GM12801 (cell line): ENCODE results near the gene KPNA6.

Source experiments
- TF ChIP-seq, protein P1 (sequence below): IDR thresholded peaks from one replicate; pipeline ENCODE4 v1.5.1; 2011; ENCODE audit warnings: control low read depth; ENCODE audit not compliant: insufficient read length; ENCODE audit errors: extremely low read depth

KPNA6 gene

DNA sequence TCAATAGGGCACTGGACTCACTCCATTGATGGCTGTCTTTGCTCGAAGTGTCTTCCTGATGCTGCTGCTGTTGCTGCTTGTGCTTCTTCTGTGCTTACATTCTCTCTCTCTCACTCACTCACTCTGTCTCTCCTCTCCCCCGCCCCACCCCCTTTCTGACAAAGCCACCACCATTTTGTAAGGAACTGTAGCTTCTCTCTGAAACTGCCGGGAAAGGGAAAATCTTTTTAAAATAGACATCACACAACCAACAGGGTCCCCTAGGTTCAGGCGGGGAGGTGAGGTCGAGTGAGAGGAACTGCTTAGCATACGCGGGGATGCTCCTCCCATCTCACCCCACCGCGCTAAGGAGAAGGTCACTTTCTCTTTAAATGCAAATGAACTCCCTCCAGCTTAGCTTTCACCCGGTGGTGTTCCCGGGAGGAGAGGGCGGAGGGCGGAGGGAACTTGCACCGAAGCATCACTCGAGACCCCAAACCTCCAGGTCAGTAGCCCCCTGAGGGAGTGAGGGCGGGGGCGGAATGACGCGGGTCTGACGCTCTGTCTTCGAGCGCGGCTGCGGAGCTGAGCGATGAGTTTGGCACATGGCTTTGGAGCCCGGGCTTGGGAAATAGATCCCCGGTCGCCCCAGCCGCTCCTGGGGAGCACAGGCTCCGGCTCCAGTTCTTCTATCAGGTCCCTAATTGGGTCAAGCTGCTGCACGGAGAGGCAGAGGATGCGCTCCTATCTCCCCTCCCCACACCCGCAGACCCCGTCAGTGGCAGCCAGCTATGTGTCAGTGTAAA lies 92.6 kb downstream of the KPNA6 start, which contains the start of gene CCDC28B:
Gene CCDC28B, plus strand, starts transcription at position 370 of the 785 bp plus-strand sequence. CDS start 1,341 bp downstream, outside the sequence.
- TF ChIP-seq, protein P1, sequence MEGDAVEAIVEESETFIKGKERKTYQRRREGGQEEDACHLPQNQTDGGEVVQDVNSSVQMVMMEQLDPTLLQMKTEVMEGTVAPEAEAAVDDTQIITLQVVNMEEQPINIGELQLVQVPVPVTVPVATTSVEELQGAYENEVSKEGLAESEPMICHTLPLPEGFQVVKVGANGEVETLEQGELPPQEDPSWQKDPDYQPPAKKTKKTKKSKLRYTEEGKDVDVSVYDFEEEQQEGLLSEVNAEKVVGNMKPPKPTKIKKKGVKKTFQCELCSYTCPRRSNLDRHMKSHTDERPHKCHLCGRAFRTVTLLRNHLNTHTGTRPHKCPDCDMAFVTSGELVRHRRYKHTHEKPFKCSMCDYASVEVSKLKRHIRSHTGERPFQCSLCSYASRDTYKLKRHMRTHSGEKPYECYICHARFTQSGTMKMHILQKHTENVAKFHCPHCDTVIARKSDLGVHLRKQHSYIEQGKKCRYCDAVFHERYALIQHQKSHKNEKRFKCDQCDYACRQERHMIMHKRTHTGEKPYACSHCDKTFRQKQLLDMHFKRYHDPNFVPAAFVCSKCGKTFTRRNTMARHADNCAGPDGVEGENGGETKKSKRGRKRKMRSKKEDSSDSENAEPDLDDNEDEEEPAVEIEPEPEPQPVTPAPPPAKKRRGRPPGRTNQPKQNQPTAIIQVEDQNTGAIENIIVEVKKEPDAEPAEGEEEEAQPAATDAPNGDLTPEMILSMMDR, result no peak

DNA sequence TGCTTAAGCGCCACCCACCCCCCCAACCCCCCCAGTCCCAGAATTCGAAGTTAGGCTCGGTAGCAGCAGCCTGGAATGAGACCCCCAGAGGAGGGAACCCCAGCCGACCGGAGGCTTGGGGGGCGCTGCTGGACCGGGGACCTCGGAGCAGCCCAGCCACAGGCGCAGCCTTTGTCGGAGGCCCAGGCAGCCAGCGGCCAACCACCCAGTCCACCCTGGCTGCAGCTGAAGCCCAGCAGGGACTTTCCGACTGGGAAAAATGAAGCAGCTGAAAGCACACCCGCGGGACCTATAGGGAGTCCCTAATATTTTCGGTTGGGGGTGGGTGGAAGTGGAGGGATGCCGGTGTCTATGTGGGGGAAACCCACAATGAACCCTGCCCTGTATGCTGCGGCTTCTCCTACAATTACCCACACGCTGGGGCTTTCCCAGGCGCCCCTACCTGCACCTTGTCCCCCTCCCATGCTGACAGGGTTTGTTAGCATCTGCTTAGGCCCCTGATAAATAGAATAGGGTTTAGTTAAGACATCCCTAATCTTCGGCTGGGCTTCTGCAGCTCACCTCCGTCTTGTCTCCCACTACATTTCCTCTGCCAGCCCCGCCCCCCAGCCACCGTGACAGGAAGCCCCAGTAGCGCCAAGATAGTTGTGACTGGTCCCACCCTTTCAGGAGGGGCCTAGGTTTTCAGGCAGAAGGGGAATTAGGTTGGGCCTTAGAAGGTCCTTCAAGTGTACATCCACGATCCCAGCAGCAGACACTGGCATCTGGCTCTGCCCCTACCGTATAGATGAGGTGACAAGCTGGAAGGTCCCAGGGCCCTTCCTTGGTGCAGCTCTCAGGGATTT lies 93.4 kb downstream of the KPNA6 start:
- TF ChIP-seq, protein P1, result no peak

DNA sequence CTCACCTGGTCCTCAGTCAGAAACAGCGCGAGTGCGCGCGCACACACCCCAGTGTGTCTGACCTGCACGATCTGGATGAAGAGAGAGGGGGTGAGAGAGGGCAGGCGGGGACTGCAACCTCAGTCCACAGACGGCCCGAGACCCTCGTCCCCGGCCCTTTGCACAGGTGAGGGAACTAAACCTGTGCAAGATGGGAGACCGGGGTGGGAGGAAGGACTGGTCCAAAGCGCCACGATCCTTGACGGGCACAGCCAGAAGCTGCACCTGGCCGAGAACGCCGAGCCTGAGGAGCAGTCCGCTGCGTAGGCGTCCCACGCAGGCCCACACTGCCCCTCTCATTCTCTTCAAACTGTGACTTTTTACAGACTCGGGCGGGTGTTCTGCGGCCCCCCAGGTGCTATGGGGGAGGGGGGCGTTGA lies 97.1 kb downstream of the KPNA6 start:
- TF ChIP-seq, protein P1, result no peak

- TF ChIP-seq, protein P1, result no peak
These were observed 97.8 kb downstream of the KPNA6 start, which contains the start of gene IQCC for GRCh38 chr1:32205401-32206370. IQCC (plus strand) TSS chr1:32205671; CDS start chr1:32205682, 11 bp downstream.

GRCh38 chr1:32208469-32208868 lies 100.6 kb downstream of the KPNA6 start:
- TF ChIP-seq, protein P1, result no peak

DNA sequence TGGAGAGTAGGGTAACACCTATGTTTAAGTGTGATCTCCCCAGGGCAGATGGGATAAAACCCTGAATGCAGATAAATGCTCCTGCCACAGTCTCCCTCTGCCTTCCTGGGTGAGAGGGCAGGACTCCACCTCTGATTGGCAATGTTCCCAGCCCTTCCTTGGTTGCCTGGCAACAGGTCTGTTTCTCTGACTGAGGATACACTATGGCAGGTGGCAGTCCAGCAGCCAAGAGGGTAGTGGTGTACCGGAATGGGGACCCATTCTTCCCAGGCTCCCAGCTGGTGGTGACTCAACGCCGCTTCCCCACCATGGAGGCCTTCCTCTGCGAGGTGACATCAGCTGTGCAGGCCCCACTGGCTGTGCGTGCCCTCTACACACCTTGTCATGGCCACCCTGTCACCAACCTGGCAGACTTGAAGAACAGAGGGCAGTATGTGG lies 101.1 kb downstream of the KPNA6 start, which contains the start of gene DCDC2B:
Gene DCDC2B, plus strand, starts transcription at position 199 of the 438 bp plus-strand sequence. Its CDS starts 5 bp downstream, at position 204.
- TF ChIP-seq, protein P1, result no peak
